ENCODE measurements around the gene HSPB9. TPM values are rescaled to one million over a fixed set of nuclear protein-coding genes. Genes with fewer than 3 reads are reported as not detected.

The HSPB9 gene
- total RNA-seq, 1 donor from 2014 or later = 0.65 TPM

GRCh38 chr17:42098730-42099399 lies 23.7 kb upstream of the HSPB9 start:
- TF ChIP-seq EZH2 (IDR thresholded peaks at IDR 0.05) (no peak), EZH2phosphoT487 (IDR thresholded peaks at IDR 0.05) (no peak)
- peak; percentile 35 for DNase-seq (ENCODE audit: low spot score)
- peaks cover 26% of the 10 kb centered on the region for H3K4me1 Mint-ChIP-seq
- no peaks in the 10 kb centered on the region for H3K36me3 ChIP-seq
- H3K27me3 ChIP-seq = peaks cover 36% of the 10 kb centered on the region
- H3K27ac ChIP-seq = no peak overlapping the region
- peak overlapping the region; percentile 13 for H3K27ac Mint-ChIP-seq
- no peaks in the 10 kb centered on the region for H4K20me1 ChIP-seq (ENCODE audit: low read depth)
- no peak overlapping the region for H3K9ac ChIP-seq
- no peaks in the 10 kb centered on the region for H3K36me3 Mint-ChIP-seq
- H3K4me2 ChIP-seq = peak overlapping the region; percentile 81
- peak overlapping the region; percentile 35 for H3K4me3 Mint-ChIP-seq
- H3K79me2 ChIP-seq (ENCODE audit: low read depth) = no peaks in the 10 kb centered on the region
- H3K9me3 Mint-ChIP-seq = no peaks in the 10 kb centered on the region
- peaks cover 25% of the 10 kb centered on the region for H3K27me3 Mint-ChIP-seq (ENCODE audit: insufficient read depth, low read depth)
- H3K9me3 ChIP-seq (ENCODE audit: low read depth) = no peaks in the 10 kb centered on the region
- H3K4me3 ChIP-seq = peak overlapping the region; percentile 43
- H3F3A ChIP-seq (ENCODE audit: low read depth) = peaks cover 12% of the 10 kb centered on the region
- no peak overlapping the region for H2AFZ ChIP-seq (replicated peaks)
- H3K4me1 ChIP-seq = peaks cover 7% of the 10 kb centered on the region

- no peaks in the 10 kb centered on the region for H3K36me3 ChIP-seq
- TF ChIP-seq EZH2phosphoT487 (IDR thresholded peaks at IDR 0.05) (no peak), EZH2 (IDR thresholded peaks at IDR 0.05) (no peak), CTCF (IDR thresholded peaks at IDR 0.05) (peak; percentile 95)
- no peak overlapping the region for H3K9ac ChIP-seq
- peaks cover 7% of the 10 kb centered on the region for H3K4me1 ChIP-seq
- no peak overlapping the region for H3K27ac ChIP-seq
- H3F3A ChIP-seq (ENCODE audit: low read depth) = peaks cover 12% of the 10 kb centered on the region
- no peaks in the 10 kb centered on the region for H3K9me3 ChIP-seq (ENCODE audit: low read depth)
- H3K4me2 ChIP-seq = no peak overlapping the region
- peaks cover 41% of the 10 kb centered on the region for H3K27me3 ChIP-seq
- Mint-ChIP-seq H3K27me3 (ENCODE audit: insufficient read depth, low read depth) (peaks cover 28% of the 10 kb centered on the region), H3K4me1 (peaks cover 21% of the 10 kb centered on the region), H3K36me3 (no peaks in the 10 kb centered on the region), H3K9me3 (no peaks in the 10 kb centered on the region), H3K27ac (no peak overlapping the region), H3K4me3 (no peak overlapping the region)
- H3K79me2 ChIP-seq (ENCODE audit: low read depth) = no peaks in the 10 kb centered on the region
- H2AFZ ChIP-seq (replicated peaks) = no peak overlapping the region
- DNase-seq (ENCODE audit: low spot score) = peak; percentile 79
- no peaks in the 10 kb centered on the region for H4K20me1 ChIP-seq (ENCODE audit: low read depth)
- no peak overlapping the region for H3K4me3 ChIP-seq
Observed at GRCh38 chr17:42101513-42102292, 20.9 kb upstream of the HSPB9 start.

GRCh38 chr17:42103221-42103954 lies 19.2 kb upstream of the HSPB9 start:
- Histone ChIP-seq H3K27ac (no peak overlapping the region), H3K27me3 (peaks cover 32% of the 10 kb centered on the region), H4K20me1 (ENCODE audit: low read depth) (no peaks in the 10 kb centered on the region), H2AFZ (replicated peaks) (no peak overlapping the region), H3K9ac (no peak overlapping the region), H3K4me2 (no peak overlapping the region), H3K4me1 (peaks cover 4% of the 10 kb centered on the region), H3F3A (ENCODE audit: low read depth) (peaks cover 8% of the 10 kb centered on the region), H3K79me2 (ENCODE audit: low read depth) (no peaks in the 10 kb centered on the region), H3K9me3 (ENCODE audit: low read depth) (no peaks in the 10 kb centered on the region), H3K4me3 (no peak overlapping the region), H3K36me3 (no peaks in the 10 kb centered on the region)
- Mint-ChIP-seq H3K9me3 (no peaks in the 10 kb centered on the region), H3K4me3 (no peak overlapping the region), H3K4me1 (peaks cover 19% of the 10 kb centered on the region), H3K36me3 (no peaks in the 10 kb centered on the region), H3K27me3 (ENCODE audit: insufficient read depth, low read depth) (peaks cover 16% of the 10 kb centered on the region), H3K27ac (no peak overlapping the region)
- no peak for TF ChIP-seq EZH2phosphoT487 (IDR thresholded peaks at IDR 0.05)
- no peak for TF ChIP-seq EZH2 (IDR thresholded peaks at IDR 0.05)
- no peak for TF ChIP-seq CTCF (IDR thresholded peaks at IDR 0.05)
- DNase-seq (ENCODE audit: low spot score) = no peak
